ENCODE measurements around the gene GIT1.

The GIT1 gene

DNA sequence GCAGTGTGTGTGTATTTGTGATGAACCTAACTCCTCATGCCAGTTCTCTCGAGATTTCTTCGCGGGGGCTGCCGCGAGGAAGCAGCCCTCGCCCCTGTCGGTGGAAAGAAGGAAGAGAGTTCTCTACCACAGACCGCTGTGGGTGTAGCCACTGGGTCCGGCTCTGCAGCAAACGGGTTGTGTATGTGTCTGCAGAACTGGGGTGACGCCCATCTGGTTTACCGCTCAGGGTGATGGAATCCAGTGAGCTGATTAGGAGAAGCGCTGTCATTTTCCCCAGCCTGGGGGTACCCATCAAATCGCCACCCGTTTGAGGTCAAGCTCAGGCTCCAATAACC lies 25.6 kb upstream of the GIT1 start:
- DNase-seq, result no peak

DNA sequence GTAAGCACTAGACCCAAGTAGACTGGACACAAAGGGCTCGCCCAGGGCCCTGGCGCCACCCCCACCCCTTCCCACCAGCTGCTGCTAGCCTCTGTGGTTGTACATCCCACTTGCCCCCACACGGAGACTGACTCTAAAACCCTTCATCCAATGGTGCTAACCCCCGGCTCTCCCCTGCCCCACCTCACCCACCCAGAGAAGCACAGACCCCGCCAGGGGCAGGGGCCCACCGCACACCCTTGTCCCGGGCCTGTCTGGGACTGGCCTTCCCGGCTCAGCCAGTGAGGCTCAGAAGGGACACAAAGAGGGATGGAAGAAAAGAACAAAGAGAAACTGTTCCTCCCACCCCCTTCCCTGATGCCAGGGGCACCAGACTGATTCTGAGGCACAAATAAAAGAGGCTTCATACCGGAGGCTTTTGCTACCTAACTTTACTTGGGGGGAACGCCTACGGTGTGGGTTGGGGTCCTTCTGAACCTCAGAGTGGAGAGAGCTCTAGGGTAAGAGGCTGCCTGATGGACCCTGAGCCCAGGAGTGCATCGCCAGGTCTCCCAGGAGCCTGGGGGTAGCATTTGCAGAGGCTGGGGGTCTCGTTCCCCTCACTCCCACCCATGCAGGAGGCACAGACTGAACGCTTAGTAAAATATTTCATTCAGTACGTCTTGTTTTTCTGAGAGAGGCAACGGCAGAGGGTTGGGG lies 25.1 kb upstream of the GIT1 start:
- no peak for DNase-seq

DNA sequence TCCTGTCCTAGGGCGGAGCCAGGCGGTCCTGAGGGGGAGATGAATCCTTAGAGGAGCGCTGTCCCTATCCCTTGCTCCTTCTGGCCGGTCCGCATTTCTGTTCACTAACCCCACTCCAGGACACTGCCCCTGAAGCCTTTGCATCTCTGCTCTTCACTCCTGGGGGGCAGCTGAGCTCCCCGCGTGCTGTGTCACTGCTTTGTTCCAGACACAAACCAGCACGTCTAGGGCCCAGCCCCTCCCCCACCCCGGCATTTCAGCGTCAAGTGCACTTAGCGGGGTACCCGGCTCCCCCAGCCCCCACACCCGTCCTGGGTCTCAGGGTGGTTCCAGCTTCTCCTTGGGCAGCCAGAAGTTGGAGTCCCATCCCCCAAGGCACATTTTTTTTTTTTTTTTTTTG lies 24.4 kb upstream of the GIT1 start:
- no peak for DNase-seq

DNA sequence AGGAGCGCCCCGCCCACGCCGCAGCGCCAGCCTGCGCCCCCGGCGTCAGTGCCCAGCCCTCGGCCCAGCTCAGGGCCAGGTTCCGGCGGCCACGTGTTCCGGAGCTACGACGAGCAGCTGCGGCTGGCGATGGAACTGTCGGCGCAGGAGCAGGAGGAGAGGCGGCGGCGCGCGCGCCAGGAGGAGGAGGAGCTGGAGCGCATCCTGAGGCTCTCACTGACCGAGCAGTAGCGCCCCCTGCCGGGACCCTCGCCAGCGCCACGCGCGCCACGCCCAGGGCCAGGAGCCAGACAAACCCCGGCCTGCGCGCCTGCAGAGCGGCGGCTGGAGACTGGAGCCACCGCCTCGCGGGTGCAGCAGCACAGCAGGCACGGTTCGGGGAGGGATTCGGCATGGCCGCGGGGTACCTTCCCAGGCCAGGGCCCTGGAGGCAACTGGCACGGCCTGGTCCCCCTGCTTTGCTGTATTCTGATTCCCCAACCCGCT lies 23.9 kb upstream of the GIT1 start:
- no peak for DNase-seq

DNA sequence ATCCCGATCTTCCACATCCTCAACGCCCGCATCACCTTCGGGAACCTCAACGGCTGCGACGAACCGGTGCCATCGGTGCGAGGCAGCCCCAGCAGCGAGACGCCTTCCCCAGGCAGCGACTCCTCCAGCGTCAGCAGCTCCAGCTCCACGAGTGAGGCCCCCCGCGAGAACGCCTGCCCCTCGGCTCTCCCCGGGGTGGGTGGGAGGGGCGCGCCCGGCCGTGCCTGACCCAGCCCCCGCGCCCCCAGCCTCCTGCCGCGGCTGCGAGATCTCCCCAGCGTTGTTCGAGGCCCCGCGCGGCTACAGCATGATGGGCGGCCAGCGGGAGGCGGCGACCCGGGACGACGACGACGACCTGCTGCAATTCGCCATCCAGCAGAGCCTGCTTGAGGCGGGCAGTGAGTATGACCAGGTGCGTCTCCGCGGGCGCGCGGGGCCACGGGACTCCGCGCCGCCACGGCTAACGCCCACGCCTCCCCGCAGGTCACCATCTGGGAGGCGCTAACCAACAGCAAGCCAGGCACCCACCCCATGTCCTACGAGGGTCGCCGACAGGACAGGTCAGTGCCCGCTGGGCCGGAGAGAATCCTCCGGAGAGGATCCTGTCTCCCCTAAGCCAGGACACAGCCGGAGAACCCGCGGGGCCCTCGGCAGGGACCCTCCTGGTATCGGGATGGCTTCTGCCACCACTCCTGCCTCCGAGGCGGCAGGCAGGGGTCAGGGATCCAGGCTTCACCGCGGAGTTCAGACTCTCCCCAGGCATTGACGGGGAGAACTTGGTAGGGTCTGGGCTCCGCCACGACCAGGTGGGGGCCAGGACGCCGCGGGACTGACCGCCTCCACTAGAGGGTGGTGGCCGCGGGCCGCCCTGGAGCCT lies 23.2 kb upstream of the GIT1 start:
- DNase-seq, result no peak

DNA sequence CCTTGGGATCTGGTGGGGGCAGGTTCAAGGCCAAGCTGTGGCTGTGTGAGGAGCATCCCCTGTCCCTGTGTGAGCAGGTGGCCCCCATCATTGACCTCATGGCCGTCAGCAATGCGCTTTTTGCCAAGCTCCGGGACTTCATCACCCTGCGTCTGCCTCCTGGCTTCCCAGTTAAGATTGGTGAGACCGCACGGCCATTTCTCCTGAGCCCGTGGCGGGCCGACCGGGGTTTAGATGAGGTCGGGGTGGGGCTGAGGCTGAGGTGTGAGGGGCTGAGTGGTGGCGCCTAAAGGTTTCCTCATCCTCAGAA lies 22.6 kb upstream of the GIT1 start:
- no peak for DNase-seq

DNA sequence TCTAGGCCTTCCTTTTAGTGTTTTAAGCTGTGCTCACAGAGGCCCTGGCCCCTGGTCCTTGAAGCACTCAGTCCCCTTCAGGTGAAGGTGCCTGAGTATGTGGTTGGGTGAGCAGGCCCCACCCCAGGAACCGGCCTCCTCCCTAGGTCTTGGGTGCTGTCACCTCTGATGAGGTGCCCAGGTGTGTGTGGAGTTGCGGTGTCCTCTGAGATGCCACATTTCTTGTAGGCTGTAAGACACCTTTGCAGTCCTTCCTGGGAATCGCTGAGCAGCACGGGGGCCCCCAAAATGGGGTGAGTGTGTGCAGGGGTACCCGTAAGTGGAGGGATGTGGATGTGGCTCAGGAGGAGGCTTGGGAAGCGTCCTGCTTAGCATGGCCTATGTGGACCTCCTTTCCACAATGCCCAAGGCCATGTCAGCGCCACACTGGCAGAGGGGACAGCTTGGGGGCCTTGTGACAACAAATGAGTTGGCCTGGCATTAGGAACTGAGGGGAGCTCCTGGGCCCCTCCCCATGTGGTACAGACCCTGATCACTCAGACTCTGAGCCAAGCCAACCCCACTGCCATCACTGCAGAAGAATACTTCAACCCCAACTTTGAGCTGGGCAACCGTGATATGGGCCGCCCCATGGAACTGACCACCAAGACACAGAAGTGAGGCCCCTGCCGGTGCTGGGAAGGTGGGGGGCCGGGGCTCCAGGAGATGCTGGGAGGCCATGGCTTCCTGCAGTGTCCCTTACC lies 22.1 kb upstream of the GIT1 start:
- DNase-seq, result no peak

DNA sequence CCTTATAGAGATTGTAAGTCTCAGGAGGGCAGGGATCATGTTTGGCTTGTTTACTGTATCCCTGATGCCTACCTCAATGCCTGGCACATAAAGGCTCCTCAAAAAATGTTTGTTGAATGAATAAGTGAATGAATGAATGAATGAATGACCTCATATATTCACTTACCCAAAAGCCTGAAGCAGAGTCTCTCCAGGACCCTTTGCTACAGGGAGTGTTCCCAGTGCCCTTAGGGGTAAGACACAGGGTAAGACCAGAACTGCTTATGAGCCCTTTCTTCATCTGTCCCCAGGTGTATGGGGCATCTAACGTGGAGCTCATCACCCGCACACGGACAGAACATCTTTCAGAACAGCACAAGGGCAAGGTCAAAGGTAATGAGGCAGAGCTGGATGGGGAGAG lies 20.9 kb upstream of the GIT1 start:
- no peak for DNase-seq

DNA sequence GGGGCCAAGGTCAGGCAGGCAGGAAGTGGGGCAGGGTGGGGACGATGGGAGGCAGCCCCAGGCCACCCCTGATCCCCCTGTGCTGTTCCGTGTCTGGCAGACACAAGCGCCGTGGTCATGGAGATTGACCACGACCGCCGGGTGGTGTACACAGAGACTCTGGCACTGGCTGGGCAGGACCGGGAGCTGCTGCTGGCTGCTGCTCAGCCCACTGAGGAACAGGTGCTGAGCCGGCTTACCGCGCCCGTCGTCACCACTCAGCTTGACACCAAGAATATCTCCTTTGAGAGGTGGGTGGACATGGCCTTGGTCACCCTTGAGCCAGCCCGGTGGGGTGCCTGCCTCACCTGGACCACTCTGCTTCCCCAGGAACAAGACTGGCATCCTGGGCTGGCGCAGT lies 19.5 kb upstream of the GIT1 start:
- DNase-seq, result no peak

DNA sequence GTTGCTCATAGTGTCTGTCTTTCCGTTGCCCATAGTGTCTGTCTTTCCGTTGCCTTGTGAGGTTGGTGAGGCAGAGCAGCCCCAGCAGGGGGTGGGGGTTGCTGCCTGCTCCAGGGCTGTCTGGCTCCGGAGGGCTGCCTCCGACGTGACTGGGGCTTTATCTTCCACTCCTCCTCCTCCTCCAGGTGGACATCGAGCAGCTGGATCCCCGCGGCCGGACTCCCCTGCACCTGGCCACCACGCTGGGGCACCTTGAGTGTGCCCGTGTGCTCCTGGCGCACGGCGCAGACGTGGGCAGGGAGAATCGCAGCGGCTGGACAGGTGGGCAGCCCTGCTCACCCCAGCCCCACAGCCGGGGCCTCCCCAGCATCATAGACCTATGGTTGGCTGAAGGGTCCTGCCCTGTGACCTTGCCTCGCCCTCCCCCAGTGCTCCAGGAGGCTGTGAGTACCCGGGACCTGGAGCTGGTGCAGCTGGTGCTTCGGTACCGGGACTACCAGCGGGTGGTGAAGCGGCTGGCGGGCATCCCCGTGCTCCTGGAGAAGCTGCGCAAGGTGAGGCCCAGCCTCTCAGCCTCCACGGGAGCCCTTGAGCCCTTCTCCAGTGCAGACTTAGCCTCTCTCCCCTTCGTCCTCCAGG lies 18.2 kb upstream of the GIT1 start:
- no peak for DNase-seq

DNA sequence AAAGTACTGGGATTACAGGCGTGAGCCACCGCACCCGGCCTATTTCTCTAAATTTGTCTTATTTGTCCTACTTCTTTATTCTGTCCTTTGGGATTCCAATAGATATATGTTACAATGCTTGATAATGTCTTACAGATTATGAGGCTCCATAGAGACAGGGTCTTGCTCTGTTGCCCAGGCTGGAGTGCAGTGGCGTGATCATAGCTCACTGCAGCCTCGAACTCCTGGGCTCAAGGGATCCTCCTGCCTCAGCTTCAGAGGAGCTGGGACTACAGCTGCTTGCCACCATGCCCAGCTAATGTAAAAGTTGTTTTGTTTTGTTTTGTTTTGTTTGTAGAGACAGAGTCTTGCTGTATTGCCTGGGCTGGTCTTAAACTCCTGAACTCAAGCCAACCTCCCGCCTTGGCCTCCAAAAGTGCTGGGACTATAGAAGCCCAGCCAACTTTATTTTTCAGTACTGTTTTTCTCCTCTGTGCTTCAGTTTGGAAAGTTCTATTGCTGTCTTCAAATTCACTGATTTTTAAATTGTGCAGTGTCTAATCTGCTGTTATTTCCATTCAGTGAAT lies 13.7 kb upstream of the GIT1 start:
- no peak for DNase-seq

DNA sequence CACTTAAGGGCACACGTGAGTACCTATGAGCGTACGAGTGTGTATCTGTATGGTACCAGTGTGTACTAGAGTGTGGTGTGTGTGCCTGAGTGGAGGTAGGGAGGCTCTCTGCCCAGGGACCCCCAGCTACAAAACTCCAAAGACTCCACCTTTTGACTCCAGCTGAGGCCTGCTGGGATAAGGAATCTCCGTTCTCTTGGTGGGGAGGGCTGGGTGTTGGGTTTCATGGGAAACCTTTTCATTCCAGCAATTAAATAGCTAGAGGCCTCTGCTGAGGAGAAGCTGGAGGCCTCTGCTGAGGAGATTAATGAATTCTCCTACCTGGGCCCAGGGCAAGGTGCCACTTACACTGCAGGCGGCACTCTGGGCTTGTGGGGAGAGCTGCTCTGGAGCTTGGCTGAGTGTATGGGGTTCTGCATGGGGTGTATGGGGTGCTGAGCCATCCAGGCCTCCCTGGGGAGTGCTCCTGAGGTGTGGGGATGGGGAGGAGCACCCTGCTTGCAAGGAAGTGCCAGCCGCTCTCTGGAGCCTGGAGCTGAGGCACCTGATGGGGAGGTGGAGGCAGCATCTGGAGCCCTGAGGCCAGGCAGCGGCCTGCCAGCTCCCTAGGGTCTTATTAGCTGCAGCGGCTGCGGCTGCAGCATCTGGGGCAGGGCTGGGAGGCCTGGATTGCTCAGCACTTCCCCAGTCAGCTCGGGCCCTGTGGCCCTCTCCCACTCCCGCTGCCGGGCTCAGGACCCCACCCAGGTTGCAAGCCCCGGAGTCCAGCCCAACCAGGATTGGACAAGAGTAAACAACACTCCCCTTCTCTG lies 8.1 kb upstream of the GIT1 start:
- DNase-seq, result no peak

DNA sequence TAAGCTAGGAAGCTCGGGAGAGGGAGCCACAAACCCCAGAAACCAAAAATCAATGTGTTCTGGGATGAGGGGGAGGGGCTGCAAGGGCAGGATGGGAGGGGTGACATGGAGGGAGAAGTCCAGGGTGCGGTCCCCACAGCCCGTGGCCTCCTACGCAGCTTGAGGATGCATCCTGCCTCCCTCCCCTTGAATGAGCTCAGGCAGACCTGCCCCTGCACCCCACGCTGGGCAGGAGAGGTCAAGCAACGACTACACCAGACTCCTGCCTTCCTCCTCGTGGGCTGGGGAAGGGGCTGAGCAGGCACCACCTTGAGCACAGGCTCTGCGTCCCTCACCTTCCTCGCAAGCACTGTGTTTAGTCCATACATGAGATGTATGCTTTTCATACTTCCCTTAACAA lies 7.4 kb upstream of the GIT1 start:
- DNase-seq, result no peak

DNA sequence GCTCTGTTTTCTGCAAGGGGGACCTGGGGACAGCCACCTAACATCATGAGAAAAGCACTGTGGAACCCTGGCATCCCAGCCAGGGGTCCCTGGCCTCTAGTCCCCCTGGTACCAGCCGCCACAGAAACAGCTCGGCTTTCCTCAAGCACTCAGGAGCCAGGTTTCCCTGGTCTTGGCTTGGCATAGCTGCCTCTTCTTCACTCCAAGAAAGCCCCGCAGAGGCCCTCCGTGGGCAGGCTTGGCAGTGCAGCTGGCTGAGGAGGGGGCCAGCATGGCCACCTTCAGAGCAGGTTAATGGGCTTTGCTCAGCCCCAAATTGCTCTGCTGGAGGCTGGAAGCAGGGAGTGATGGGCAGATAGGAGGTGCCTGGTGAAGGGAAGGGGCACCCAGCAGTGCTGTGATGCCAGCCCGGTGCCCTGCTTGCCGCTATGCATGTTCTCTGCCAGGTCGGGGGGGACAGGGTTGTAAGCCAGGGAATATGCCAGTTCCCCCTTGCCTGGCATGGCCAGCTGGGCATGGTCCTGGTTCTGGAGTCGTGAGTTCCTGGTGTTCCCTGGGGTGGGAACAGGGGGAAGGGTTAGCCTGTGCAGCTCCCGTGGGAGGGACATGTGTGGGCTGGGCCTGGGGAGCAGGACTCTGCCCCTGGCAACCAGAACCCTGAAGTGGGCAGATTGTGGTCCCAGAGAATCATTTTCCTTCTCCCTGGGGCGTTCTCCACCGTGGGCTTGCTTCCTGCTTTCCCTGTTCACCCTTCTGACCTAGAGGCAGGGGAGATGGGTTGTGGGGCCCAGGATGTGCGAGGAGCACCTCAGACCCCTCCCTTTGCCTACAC lies 6.7 kb upstream of the GIT1 start:
- no peak for DNase-seq

DNA sequence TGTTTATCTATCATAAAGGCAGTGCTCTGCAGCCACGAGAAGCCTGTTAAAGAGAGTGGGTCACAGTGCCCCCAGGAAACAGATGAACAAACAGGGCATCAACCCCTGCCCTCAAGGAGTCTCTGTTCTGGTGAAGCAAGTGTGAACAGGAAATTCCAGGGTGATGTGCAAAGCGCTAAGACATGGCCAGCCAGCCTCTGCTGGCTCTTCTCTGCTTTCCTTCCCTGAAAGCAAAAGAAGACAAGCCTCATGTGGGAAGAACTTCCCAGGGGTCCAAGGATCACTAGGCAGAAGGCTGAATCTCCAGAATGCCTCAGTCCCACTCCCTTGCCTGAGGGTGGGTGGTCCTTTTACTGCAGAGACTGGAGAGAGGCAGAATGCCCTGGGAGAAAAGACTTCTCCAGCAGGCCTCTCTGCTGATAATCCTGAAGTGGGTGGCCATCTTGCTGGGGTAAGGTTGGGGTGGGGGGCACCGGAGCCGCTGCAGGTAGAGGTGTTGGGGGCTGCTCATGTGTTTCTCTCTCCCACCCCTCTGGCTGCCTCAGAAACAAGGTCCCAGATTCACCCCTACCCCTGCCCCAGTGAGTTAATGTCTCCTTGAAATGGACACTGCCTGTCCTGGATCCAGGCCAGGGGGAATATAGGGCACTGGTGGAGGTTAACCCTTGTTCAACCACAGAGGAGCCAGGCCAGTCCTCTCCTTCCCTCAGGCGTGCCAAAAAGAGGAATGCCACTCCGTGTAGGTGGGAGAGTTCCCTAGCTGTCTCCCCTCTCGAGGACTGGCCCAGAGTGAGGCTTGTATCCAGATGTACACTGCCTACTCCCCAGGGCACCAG lies 5.9 kb upstream of the GIT1 start:
- no peak for DNase-seq

DNA sequence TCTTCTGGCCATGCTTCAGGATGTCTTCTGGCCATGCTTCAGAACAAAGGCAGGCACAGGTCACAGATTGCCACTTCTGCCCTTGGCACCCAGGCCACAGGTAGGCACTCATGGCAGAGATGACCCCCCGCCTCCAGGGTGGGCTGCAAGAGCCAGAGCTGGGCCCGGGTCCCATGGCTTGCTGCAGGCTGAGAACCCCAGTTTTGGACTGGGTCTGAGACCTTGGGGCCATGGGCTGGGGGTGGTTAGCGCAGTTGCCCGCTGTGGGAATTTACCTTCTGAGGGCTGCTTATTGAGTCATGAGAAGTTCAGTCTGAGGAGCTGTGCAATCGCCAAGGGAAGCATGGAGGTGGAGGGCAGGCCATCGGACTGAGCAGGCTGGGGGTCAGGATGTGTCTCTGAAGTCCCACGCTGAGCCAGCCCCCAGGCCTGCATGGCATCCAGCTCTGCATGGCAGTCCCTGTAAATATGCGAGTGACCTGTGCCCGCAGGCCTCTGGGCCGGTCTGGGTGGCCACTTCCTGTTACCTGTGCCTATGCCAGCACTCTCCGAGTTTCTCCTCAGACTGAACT lies 5.2 kb upstream of the GIT1 start:
- DNase-seq, result no peak

DNA sequence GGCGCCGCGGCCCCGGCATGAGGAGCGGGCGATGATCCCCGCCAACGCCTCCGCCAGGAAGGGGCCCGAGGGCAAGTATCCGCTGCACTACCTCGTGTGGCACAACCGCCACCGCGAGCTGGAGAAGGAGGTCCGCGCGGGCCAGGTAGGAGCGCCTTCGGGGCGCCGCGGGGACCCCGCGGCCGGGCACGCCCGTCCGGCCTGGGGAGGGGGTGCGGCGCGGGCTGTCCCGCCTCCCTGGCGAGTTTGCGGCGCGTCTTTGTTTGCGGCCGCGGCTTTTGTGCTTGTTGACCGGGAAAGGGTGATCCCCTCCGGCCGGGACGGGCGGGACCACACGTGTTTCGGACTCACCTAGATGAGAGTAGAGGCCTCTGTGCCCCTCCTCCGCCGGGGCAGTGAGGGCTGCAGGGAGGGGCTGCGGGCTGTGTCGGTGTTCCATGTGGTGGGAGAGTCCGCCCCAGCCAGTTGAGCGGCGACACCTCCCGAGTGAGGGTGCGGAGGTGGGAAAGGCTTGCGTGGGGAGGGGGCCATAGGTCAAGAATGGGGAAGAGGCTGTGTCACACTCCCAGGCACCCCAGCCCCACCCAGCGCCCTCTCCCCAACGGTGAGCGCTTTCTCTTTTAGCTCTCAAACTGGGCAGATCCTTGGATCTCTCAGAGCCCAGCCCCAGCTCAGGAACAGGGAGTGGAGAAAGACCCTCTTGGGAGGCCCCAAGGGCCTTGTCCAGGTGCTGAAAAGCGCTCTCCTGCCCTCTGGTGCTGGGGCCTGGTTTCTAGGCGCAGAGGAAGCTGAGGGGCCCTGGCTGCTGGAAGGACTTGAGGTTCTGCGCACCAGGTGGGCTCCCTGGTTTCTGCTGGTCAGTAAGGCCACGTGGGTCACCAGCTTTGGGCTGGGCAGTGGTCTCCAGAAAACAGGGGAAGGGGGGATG lies 4.4 kb upstream of the GIT1 start:
- no peak for DNase-seq

DNA sequence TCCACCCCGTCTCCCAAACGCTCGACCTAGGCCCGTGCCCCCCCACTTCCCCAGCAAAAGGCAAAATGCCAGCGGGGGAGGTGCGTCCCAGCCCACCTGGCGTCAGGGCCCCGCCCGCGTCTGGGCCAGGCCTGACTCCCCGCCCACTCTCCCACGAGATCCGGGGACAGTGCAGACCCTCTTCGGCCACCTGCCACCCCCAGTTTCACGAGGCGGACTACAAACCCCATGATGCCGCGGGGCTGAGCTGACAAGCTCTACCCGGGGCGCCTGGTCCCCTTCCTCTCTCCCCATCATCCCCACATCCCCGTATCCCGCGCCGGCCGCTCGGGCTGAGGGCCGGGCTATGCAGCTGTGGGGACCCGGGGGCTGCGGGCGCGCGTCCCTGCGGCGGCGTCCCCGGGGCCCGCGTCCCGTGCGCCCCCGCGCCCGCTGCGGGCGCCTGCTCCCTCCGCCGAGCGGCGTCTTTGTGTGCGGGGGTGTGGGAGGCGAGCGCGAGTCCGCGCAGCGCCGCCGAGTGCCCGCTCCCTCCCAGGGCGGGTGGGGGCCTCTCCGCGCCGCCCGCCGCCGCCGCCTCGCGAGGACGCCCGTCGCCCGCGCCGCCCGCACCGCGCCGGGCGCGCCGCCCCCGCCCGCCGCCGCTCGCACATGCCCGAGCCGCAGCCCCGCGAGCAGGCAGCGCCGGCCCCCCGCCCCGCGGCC lies 3.6 kb upstream of the GIT1 start, which contains the start of gene ANKRD13B:
Gene ANKRD13B (plus strand): TSS at position 283 of the 702 bp plus-strand sequence. CDS start 490 bp downstream, outside the sequence.
- DNase-seq, result no peak
